Prostate gland (tissue), 2 donors: Measurements from ENCODE around the gene MAGEA9B.

Experiments
- CTCF ChIP-seq, 4 experiments: fragments of 200-600 bp in 2 of 4; fragments of 450-650 bp in 2 of 4; sonication (generic) in 2 of 4; IDR thresholded peaks; 1 replicate in 3 of 4; 2 replicates in 1 of 4; pipeline ENCODE4 v1.5.1; 2016 to 2019; ENCODE audit warnings: antibody characterized with exemption in 4 of 4, mild to moderate bottlenecking in 2 of 4, moderate library complexity in 2 of 4
- POLR2A ChIP-seq: fragments of 450-650 bp; IDR thresholded peaks from one replicate; pipeline ENCODE4 v1.6.1; 2016; ENCODE audit warnings: antibody characterized with exemption, mild to moderate bottlenecking
- POLR2AphosphoS5 ChIP-seq: sonication (generic); formaldehyde crosslinking; IDR thresholded peaks from one replicate; pipeline ENCODE4 v1.6.1; 2017; ENCODE audit warnings: antibody characterized with exemption

GRCh38 chrX:149633511-149633910, 46.3 kb upstream of the MAGEA9B start:
- TF ChIP-seq CTCF (IDR thresholded peaks at IDR 0.05) (no peak), POLR2A (no peak), POLR2AphosphoS5 (no peak)
